HL-60 (cell line): ENCODE results near the gene VPS13D.

Experiments used
- CTCF ChIP-seq: IDR thresholded peaks from one replicate; pipeline ENCODE4 v1.5.1; 2011; ENCODE audit warnings: low read length, control low read depth, inconsistent platforms; ENCODE audit not compliant: insufficient read depth
- GABPA ChIP-seq: IDR thresholded peaks from 2 replicates; pipeline ENCODE4 v1.6.1; 2012; ENCODE audit warnings: low read depth
- POLR2AphosphoS5 ChIP-seq: IDR thresholded peaks from 2 replicates; pipeline ENCODE4 v1.6.1; 2012; ENCODE audit warnings: low read depth
- REST ChIP-seq: IDR thresholded peaks from 2 replicates; pipeline ENCODE4 v1.6.1; 2012; ENCODE audit warnings: low read depth; ENCODE audit not compliant: insufficient replicate concordance
- SPI1 ChIP-seq: IDR thresholded peaks from 2 replicates; pipeline ENCODE4 v1.6.1; 2012; ENCODE audit warnings: low read depth, mild to moderate bottlenecking, borderline replicate concordance

DNA sequence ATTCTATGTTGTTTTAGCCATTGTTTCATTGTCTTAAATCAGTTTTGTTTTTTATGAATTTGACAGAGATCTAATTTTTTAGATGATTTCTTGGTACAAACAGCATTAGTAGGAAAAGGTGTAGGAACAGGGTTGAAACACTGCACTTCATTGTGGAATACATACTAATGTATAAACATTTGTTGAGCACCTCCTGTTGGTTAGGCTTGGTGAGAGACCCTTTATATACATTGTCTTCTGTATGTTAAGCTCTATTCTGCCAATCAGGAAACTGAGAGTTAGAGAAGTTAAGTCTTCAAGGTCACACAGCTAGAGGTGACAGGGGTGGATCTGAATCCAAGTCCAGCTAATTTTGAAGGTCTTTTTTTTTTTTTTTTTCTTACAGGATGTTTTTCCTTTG lies 192.7 kb downstream of the VPS13D start:
- TF ChIP-seq CTCF (no peak), POLR2AphosphoS5 (no peak), REST (no peak), GABPA (no peak), SPI1 (no peak)
